ENCODE results near the gene ZNF862.
"Not testable (repeated sequence)": the region's sequence is repeated elsewhere in the genome, so short reads cannot be mapped to it uniquely, and the experiment has no call there.

Gene ZNF862

GRCh38 chr7:149825567-149826343 is 12.4 kb upstream of the ZNF862 start:
- no peak for DNase-seq

- no peak for DNase-seq
Measured at GRCh38 chr7:149826344-149827088, 11.7 kb upstream of the ZNF862 start.

- DNase-seq: no peak
Measured at GRCh38 chr7:149827089-149827981, 10.8 kb upstream of the ZNF862 start.

GRCh38 chr7:149828357-149829309 is 9.5 kb upstream of the ZNF862 start:
- no peak for DNase-seq

GRCh38 chr7:149830527-149830926 is 7.6 kb upstream of the ZNF862 start:
- DNase-seq: not testable (repeated sequence)

GRCh38 chr7:149830997-149831740 is 7.0 kb upstream of the ZNF862 start:
- DNase-seq: no peak

- DNase-seq: no peak
Measured at GRCh38 chr7:149831741-149832219, 6.4 kb upstream of the ZNF862 start.

GRCh38 chr7:149832332-149833041 is 5.7 kb upstream of the ZNF862 start:
- DNase-seq: no peak

- no peak for DNase-seq
Measured at GRCh38 chr7:149833495-149834130, 4.6 kb upstream of the ZNF862 start.

- no peak for DNase-seq
Measured at GRCh38 chr7:149834601-149835000, 3.6 kb upstream of the ZNF862 start.

- no peak for DNase-seq
Measured at GRCh38 chr7:149836434-149836833, 1.7 kb upstream of the ZNF862 start.

- no peak for DNase-seq
Measured at GRCh38 chr7:149837564-149838223, 481 bp upstream of the ZNF862 start.

- no peak for DNase-seq
Measured at GRCh38 chr7:149838992-149839408, 825 bp downstream of the ZNF862 start.

GRCh38 chr7:149839933-149840332 is 1.8 kb downstream of the ZNF862 start:
- DNase-seq: no peak

GRCh38 chr7:149843566-149843965 is 5.4 kb downstream of the ZNF862 start:
- DNase-seq: no peak

GRCh38 chr7:149844445-149844844 is 6.3 kb downstream of the ZNF862 start:
- no peak for DNase-seq

GRCh38 chr7:149845257-149845980 is 7.2 kb downstream of the ZNF862 start:
- DNase-seq: no peak

- no peak for DNase-seq
Measured at GRCh38 chr7:149846021-149846420, 7.8 kb downstream of the ZNF862 start.
